DOHH2 (cell line): ENCODE results near the gene LANCL2.

Source experiments
- EZH2phosphoT487 ChIP-seq: fragments of 200-600 bp; sonication (generic); IDR thresholded peaks from 2 replicates; pipeline ENCODE4 v1.6.1; 2017; ENCODE audit warnings: borderline replicate concordance, mild to moderate bottlenecking, antibody characterized with exemption, low read length, moderate library complexity, mixed read lengths
- TF ChIP-seq, protein P1 (sequence below): fragments of 200-600 bp; sonication (generic); IDR thresholded peaks from one replicate; pipeline ENCODE4 v1.5.1; 2014; ENCODE audit warnings: antibody characterized with exemption, mild to moderate bottlenecking, low read depth, low read length; ENCODE audit not compliant: poor library complexity, severe bottlenecking

DNA sequence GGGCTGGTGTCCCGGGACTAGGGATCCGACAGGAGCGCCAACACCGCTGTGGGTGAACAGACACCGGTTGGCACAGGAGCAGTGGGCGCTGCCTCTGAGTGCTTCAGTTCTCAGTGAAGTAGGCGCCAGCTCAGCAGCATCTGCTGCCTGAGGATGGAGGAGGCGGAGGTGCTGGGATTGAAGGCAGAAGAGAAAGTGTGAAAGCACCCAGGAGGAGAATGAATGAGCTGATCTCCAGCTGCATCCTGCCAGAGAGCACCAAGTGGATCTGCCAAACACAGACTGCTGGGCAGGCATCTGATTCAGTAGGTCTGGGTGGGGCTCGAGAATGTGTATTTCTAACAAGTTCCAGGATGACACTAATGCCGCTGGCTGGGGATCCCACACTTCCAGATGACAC is 74.5 kb downstream of the LANCL2 start:
- TF ChIP-seq, protein P1, sequence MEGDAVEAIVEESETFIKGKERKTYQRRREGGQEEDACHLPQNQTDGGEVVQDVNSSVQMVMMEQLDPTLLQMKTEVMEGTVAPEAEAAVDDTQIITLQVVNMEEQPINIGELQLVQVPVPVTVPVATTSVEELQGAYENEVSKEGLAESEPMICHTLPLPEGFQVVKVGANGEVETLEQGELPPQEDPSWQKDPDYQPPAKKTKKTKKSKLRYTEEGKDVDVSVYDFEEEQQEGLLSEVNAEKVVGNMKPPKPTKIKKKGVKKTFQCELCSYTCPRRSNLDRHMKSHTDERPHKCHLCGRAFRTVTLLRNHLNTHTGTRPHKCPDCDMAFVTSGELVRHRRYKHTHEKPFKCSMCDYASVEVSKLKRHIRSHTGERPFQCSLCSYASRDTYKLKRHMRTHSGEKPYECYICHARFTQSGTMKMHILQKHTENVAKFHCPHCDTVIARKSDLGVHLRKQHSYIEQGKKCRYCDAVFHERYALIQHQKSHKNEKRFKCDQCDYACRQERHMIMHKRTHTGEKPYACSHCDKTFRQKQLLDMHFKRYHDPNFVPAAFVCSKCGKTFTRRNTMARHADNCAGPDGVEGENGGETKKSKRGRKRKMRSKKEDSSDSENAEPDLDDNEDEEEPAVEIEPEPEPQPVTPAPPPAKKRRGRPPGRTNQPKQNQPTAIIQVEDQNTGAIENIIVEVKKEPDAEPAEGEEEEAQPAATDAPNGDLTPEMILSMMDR: no peak
- TF ChIP-seq EZH2phosphoT487: no peak
